K562 (cell line): ENCODE measurements around the gene NCBP2. TPM values are rescaled to one million over a fixed set of nuclear protein-coding genes. Genes with fewer than 3 reads are reported as not detected.

Experiments used
- AFF4 ChIP-seq: sonication (generic); formaldehyde crosslinking; IDR thresholded peaks from 2 replicates; pipeline ENCODE4 v1.8.0; 2023; ENCODE audit warnings: mild to moderate bottlenecking, missing genetic modification reagents
- ATF7 ChIP-seq: fragments of 450-650 bp; IDR thresholded peaks from 2 replicates; pipeline ENCODE4 v1.7.1; 2014; ENCODE audit warnings: mild to moderate bottlenecking, moderate library complexity
- DNMT1 ChIP-seq: fragments of 450-650 bp; IDR thresholded peaks from 2 replicates; pipeline ENCODE4 v1.6.1; 2016; ENCODE audit warnings: antibody characterized with exemption, mild to moderate bottlenecking
- E2F3 ChIP-seq: fragments of 250-450 bp; sonication (Bioruptor Pico); IDR thresholded peaks from 2 replicates; pipeline ENCODE4 v1.4.0; 2020; ENCODE audit warnings: mild to moderate bottlenecking
- E2F6 ChIP-seq, 2 experiments: IDR thresholded peaks; 2 replicates each; pipeline ENCODE4 v1.6.1; 2011; ENCODE audit warnings: borderline replicate concordance in 1 of 2, control low read depth in 1 of 2, low read depth in 1 of 2, low read length in 1 of 2, mild to moderate bottlenecking in 1 of 2, mixed read lengths in 1 of 2, moderate library complexity in 1 of 2; ENCODE audit not compliant: insufficient read depth in 1 of 2, insufficient read length in 1 of 2, poor library complexity in 1 of 2, severe bottlenecking in 1 of 2; ENCODE audit errors: extremely low read depth in 1 of 2
- ESRRA ChIP-seq: fragments of 450-650 bp; IDR thresholded peaks from 2 replicates; pipeline ENCODE4 v1.6.1; 2014; ENCODE audit warnings: low read depth, mild to moderate bottlenecking, moderate library complexity, borderline replicate concordance
- NCOA6 ChIP-seq: fragments of 450-650 bp; IDR thresholded peaks from 2 replicates; pipeline ENCODE4 v1.6.1; 2017; ENCODE audit warnings: mild to moderate bottlenecking
- POU5F1 ChIP-seq: fragments of 150-350 bp; IDR thresholded peaks from 2 replicates; pipeline ENCODE4 v1.6.1; 2014; ENCODE audit warnings: borderline replicate concordance, low read length, low read depth, mild to moderate bottlenecking; ENCODE audit not compliant: partially characterized antibody
- SAFB ChIP-seq: fragments of 200-400 bp; formaldehyde crosslinking; IDR thresholded peaks from 2 replicates; pipeline ENCODE4 v1.6.1; 2017; ENCODE audit warnings: low read depth, low read length, borderline replicate concordance
- TAL1 ChIP-seq: fragments of 450-650 bp; IDR thresholded peaks from 2 replicates; pipeline ENCODE4 v1.6.1; 2016; ENCODE audit warnings: mild to moderate bottlenecking
- XRCC3 ChIP-seq: fragments of 450-650 bp; IDR thresholded peaks from 2 replicates; pipeline ENCODE4 v1.6.1; 2017; ENCODE audit warnings: mild to moderate bottlenecking, moderate library complexity
- ZNF143 ChIP-seq: sonication (generic); formaldehyde crosslinking; IDR thresholded peaks from 2 replicates; pipeline ENCODE4 v1.9.0; 2022; ENCODE audit warnings: mild to moderate bottlenecking, missing genetic modification reagents
- ZNF184 ChIP-seq: sonication (generic); formaldehyde crosslinking; IDR thresholded peaks from 2 replicates; pipeline ENCODE4 v1.5.0; 2020; ENCODE audit warnings: missing genetic modification reagents
- ZNF239 ChIP-seq: fragments of 250-450 bp; sonication (Bioruptor Pico); IDR thresholded peaks from 2 replicates; pipeline ENCODE4 v1.4.0; 2020; ENCODE audit warnings: mild to moderate bottlenecking
- ZNF280B ChIP-seq: fragments of 250-450 bp; sonication (Bioruptor Pico); IDR thresholded peaks from 2 replicates; pipeline ENCODE4 v1.5.1; 2021; ENCODE audit warnings: mild to moderate bottlenecking
- ZNF592 ChIP-seq: fragments of 450-650 bp; IDR thresholded peaks from 2 replicates; pipeline ENCODE4 v1.6.1; 2017; ENCODE audit warnings: antibody characterized with exemption, mild to moderate bottlenecking
- polyA plus RNA-seq, 8 experiments: library from polyadenylated mRNA; depleted of rRNA in 4 of 8; stranded (reverse) in 5 of 8; unstranded in 3 of 8; fragments of >200 nt; fragmentation: Nextera tagmentation in 2 of 8; fragmentation: Illumina TruSeq in 1 of 8; extraction: Ambion mirVana in 2 of 8; extraction: Trizol in 1 of 8; gene quantifications; 2 replicates each; pipeline versions ENCODE4 v1.2.1 to v1.2.3, GENCODE V29; 2011 to 2014; ENCODE audit warnings: inconsistent platforms in 1 of 8, missing spikeins in 1 of 8
- total RNA-seq, 7 experiments: library from RNA; depleted of rRNA in 6 of 7; stranded (reverse); fragments of >200 nt in 6 of 7; fragmentation: Illumina TruSeq in 2 of 7; extraction: Trizol in 2 of 7; gene quantifications; 2 replicates each; pipeline versions ENCODE4 v1.2.1 to v1.2.3, GENCODE V29; 2011 to 2021; ENCODE audit warnings: low replicate concordance in 1 of 7

Gene NCBP2
- total and polyA plus RNA-seq, 9 of the 15 experiments (the other 6 are each of a cell fraction or from before 2014, with no cell fraction given), result 56.4 to 102 (median 82.3) TPM

- peak; percentile 98 for TF ChIP-seq E2F6 (IDR thresholded peaks at IDR 0.05; ENCODE audit: borderline replicate concordance in 1 of 2, extremely low read depth in 1 of 2, insufficient read depth in 1 of 2, insufficient read length in 1 of 2, low read depth in 1 of 2, low read length in 1 of 2, poor library complexity in 1 of 2, severe bottlenecking in 1 of 2)
- TF ChIP-seq ESRRA, result peak; percentile 37; the same call in 1 of the 2 replicates
- TF ChIP-seq ZNF280B, result no peak
- no peak for TF ChIP-seq ZNF184 (CRISPR knock-in tag)
- peak; percentile 86 for TF ChIP-seq SAFB
- TF ChIP-seq ZNF592, result peak; percentile 75
- no peak for TF ChIP-seq AFF4 (CRISPR knock-in tag)
- TF ChIP-seq E2F3 (CRISPR knock-in tag), result peak; percentile 85
- no peak for TF ChIP-seq NCOA6
- TF ChIP-seq POU5F1, result no peak
- TF ChIP-seq ATF7, result peak; percentile 27; the same call in 1 of the 2 replicates
- no peak for TF ChIP-seq XRCC3
- no peak for TF ChIP-seq DNMT1
- TF ChIP-seq ZNF239 (CRISPR knock-in tag), result no peak
- TF ChIP-seq TAL1, result no peak
- no peak for TF ChIP-seq ZNF143 (CRISPR knock-in tag)
Measured at GRCh38 chr3:196969660-196970546, 27.6 kb upstream of the NCBP2 start (continued).
